A549 (cell line): ENCODE results near the gene ALAD.

Source experiments
- CTCF ChIP-seq: fragments of >200 bp; sonication (Bioruptor Twin); formaldehyde crosslinking; IDR thresholded peaks from 3 replicates; pipeline ENCODE4 v1.5.1; 2016
- FOXS1 ChIP-seq: fragments of 250-450 bp; sonication (Bioruptor Pico); IDR thresholded peaks from 2 replicates; pipeline ENCODE4 v1.5.0; 2020; ENCODE audit warnings: mild to moderate bottlenecking, moderate library complexity
- HDAC2 ChIP-seq: fragments of 200-600 bp; sonication (generic); IDR thresholded peaks from 2 replicates; pipeline ENCODE4 v1.6.1; 2016
- JUNB ChIP-seq: fragments of >200 bp; sonication (Bioruptor Twin); formaldehyde crosslinking; IDR thresholded peaks from 2 replicates; pipeline ENCODE4 v1.6.1; 2016
- REST ChIP-seq: fragments of 200-600 bp; sonication (generic); IDR thresholded peaks from 2 replicates; pipeline ENCODE4 v1.6.1; 2016; ENCODE audit warnings: antibody characterized with exemption, mild to moderate bottlenecking, moderate library complexity
- ZFP36 ChIP-seq: fragments of 450-650 bp; IDR thresholded peaks from 2 replicates; pipeline ENCODE4 v1.6.1; 2014; ENCODE audit warnings: borderline replicate concordance; ENCODE audit not compliant: partially characterized antibody

GRCh38 chr9:113401027-113401792 is at the start of gene ALAD:
- no peak for TF ChIP-seq JUNB
- TF ChIP-seq HDAC2: no peak
- TF ChIP-seq CTCF: peak; percentile 85
- TF ChIP-seq REST: no peak
- no peak for TF ChIP-seq FOXS1 (CRISPR knock-in tag)
- TF ChIP-seq ZFP36: no peak
